Stimulated activated naive B cell treated with anti-CD40 and anti-IgM and Interleukin-4, amounts not matched to agents 10 μg/mL and 1 μg/mL and 100 μg/mL, for 72 hours (primary cell): Measurements from ENCODE around the gene CALML6.

ENCODE experiments used
- ATAC-seq, 2 donors: fragments of 150-1000 bp; cut with Tn5 transposase; replicated peaks; 2 replicates each; pipeline ENCODE4 v1.10.0; 2021; ENCODE audit warnings: moderate library complexity in 1 of 2
- DNase-seq: peaks from one replicate; pipeline ENCODE4 v3.0.0; 2021
- H3K27ac Mint-ChIP-seq: one replicate; pipeline ENCODE4 v1.8.0; 2022; ENCODE audit warnings: mild to moderate bottlenecking, mixed read lengths
- H3K27me3 Mint-ChIP-seq, 2 donors: one replicate each; pipeline ENCODE4 v1.8.0; 2022; ENCODE audit warnings: mixed read lengths in 2 of 2
- H3K36me3 Mint-ChIP-seq, 2 donors: one replicate each; pipeline ENCODE4 v1.8.0; 2022; ENCODE audit warnings: mixed read lengths in 2 of 2, mild to moderate bottlenecking in 1 of 2
- H3K4me1 Mint-ChIP-seq, 2 donors: one replicate each; pipeline ENCODE4 v1.8.0; 2022; ENCODE audit warnings: mixed read lengths in 2 of 2, mild to moderate bottlenecking in 1 of 2
- H3K4me3 Mint-ChIP-seq, 2 donors: one replicate each; pipeline ENCODE4 v1.8.0; 2022; ENCODE audit warnings: mild to moderate bottlenecking in 2 of 2, mixed read lengths in 2 of 2, moderate library complexity in 1 of 2
- H3K9me3 Mint-ChIP-seq, 2 donors: one replicate each; pipeline ENCODE4 v1.8.0; 2022; ENCODE audit warnings: mixed read lengths in 2 of 2, mild to moderate bottlenecking in 1 of 2

The CALML6 gene

GRCh38 chr1:1962752-1963151 lies 47.7 kb downstream of the CALML6 start:
- Mint-ChIP-seq H3K27ac (no peak overlapping the region), H3K4me1 (no peaks in the 10 kb centered on the region), H3K4me3 (no peak overlapping the region)

DNA sequence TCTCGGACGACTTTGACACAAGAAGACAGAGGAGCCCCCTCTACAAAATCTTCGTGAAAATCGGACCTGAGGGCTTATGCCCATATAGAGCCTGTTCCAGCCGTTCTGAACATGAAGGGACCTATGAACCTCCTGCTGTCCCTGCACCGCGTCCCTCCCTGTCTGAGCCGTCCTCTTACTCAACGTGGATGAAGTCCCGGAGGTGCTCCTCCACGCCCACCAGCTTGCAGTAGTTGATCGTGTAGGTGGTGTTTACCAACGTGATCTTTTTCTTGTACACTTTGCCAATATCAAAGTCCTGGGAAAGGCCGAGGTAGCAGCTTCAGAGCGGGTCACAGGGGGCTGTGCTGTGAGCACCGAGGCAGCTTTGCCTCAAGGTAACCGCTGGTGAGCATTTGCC lies 48.5 kb downstream of the CALML6 start:
- Mint-ChIP-seq H3K9me3 (no peaks in the 10 kb centered on the region), H3K27ac (no peak overlapping the region), H3K27me3 (peaks cover 46 to 58% of the 10 kb centered on the region in 2 donors), H3K36me3 (no peaks in the 10 kb centered on the region), H3K4me1 (no peaks in the 10 kb centered on the region), H3K4me3 (no peak overlapping the region)
- ATAC-seq (no peak), DNase-seq (no peak)

More at GRCh38 chr1:1962752-1963151, 47.7 kb downstream of the CALML6 start:
- Mint-ChIP-seq H3K9me3 (no peaks in the 10 kb centered on the region), H3K27me3 (peaks cover 47 to 63% of the 10 kb centered on the region in 2 donors), H3K36me3 (no peaks in the 10 kb centered on the region)
- DNase-seq (no peak), ATAC-seq (no peak)

DNA sequence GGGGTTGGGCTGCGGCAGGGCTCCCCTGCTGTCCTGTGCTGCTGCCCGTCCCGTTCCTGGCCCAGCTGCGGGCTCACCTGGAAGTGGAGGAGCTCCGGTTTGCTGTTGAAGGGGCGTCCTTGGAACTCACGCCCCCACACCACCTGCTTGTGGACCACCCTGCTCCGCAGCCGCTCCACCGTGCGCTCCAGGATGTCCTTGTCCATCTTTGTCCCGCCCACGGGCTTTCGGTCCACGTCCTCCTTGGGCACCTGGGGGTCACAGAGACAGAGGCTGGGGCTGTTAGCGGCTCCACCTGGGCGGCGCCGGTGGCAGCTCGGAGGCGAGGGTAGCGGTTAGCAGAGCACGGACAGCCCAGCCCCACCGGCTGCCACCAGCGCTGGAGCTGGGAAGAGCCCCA lies 49.8 kb downstream of the CALML6 start:
- Mint-ChIP-seq H3K4me1 (no peaks in the 10 kb centered on the region), H3K36me3 (no peaks in the 10 kb centered on the region), H3K27ac (no peak overlapping the region), H3K27me3 (peaks cover 37 to 48% of the 10 kb centered on the region in 2 donors), H3K9me3 (no peaks in the 10 kb centered on the region), H3K4me3 (no peak overlapping the region)
- DNase-seq (no peak), ATAC-seq (no peak)

DNA sequence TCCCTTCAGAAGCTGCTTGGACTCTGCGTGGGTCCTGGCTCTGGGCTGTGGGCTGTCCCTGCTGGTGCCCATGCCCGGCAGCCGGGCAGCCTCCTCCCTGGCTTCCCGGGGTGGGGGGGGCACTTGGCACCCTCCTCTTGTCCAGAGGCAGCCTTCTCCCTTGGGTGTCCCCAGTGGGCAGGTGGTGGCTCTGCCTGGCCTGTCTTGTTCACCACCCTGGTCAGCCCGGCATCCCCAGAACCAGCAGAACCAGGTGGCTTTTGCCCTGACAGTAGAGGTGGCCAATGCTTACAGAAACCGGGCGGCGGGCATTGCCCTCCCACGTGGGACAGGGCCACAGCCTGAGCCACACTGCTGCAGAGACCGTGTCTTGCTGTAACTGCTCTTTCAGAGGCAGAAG lies 50.5 kb downstream of the CALML6 start:
- Mint-ChIP-seq H3K4me1 (no peaks in the 10 kb centered on the region), H3K27ac (no peak overlapping the region), H3K9me3 (no peaks in the 10 kb centered on the region), H3K27me3 (peaks cover 31 to 41% of the 10 kb centered on the region in 2 donors), H3K36me3 (no peaks in the 10 kb centered on the region), H3K4me3 (no peak overlapping the region)
- ATAC-seq (no peak), DNase-seq (no peak)

DNA sequence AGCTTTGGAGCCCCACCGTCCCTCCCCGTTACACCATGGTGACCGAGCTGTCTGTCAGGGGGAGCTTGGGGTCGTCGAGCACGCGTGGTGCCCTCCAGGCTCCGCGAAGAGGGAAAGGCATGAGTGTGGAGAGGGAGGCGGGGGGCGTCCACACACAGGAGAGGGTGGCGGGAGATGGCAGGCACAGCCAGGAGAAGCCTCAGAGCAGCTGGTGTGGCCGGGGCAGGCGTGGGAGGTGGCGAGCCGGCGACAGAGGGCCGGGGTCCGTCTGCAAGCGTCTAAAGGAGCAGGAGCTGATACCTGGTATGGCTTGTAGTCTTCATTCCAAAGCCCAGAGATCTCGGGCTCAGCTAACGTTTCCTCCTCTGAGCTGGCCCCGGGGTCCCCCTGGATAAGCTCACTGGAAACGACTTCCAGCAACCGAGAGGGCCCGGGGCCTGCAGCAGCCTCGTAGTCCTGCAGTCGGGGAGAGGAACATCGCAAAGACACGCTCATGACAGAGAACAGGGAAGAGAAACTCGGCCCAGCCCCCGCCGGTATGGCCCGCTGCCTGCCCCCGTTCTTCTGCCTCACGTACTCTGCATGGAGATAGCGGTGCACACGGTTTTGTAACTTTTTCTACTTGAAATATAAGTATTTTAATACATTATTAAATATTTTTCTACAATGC lies 51.1 kb downstream of the CALML6 start:
- ATAC-seq (no peak), DNase-seq (no peak)
- no peak overlapping the region for H3K27ac Mint-ChIP-seq

More for the DNA sequence above, 51.1 kb downstream of the CALML6 start:
- H3K4me3 Mint-ChIP-seq, result no peak overlapping the region
- H3K27me3 Mint-ChIP-seq, result peaks cover 24 to 35% of the 10 kb centered on the region in 2 donors
- H3K9me3 Mint-ChIP-seq, result no peaks in the 10 kb centered on the region
- no peaks in the 10 kb centered on the region for H3K4me1 Mint-ChIP-seq
- H3K36me3 Mint-ChIP-seq, result no peaks in the 10 kb centered on the region
